ENCODE measurements around the gene MINDY4.

- TF ChIP-seq CTCF (IDR thresholded peaks at IDR 0.05; ENCODE audit: insufficient read depth, low read length, poor library complexity, severe bottlenecking): no peak
- no peak for TF ChIP-seq EZH2phosphoT487 (conservative IDR thresholded peaks at IDR 0.05; ENCODE audit: low read length)
Measured at GRCh38 chr7:30881448-30881847, 110.2 kb downstream of the MINDY4 start.

Data from SU-DHL-6 (cell line).